HG03439 (cell line): ENCODE measurements around the gene XXYLT1.

Experiments used
- ATAC-seq: cut with Tn5 transposase; IDR thresholded peaks from one replicate; pipeline ENCODE4 v1.9.1; 2021; ENCODE audit warnings: mild to moderate bottlenecking, moderate library complexity; ENCODE audit not compliant: unreplicated experiment

Gene XXYLT1

DNA sequence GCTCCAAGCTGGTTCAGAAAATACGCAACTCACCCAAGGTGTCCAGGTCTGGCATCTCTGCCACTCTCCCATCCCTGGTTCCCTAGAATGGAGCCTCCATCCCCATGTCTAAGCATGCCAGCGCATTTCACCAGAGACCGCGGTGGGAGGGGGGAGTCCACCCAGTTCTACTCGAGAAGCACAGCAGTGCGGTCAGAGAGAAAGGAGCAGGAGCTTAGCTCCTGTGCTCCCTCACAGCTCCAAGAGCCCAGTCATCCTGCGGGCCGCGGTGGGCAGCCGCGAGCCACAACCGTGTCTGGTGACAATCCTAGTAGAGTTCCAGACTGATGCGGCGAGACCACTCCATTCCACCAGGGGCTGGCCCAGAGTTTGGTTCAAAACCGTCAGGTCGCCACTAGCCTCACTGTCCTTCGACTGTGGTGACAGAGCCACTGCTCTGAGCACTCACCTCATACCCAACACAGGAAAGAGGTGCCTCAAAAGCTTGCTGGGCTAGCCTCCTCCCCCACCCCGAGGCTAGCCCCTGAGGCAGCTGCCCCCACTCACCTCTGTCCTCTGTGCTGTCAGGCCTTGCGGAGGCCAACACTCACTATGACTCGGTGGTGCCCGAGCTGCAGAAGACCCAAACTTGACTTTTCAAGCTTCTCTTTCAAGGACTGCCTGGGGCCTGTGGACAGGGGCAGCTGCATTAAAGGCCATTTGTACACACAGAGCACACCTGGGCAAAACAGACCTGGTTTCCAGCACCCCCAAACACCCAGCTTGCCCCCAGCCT, 185.4 kb downstream of the XXYLT1 start:
- ATAC-seq, result no peak

DNA sequence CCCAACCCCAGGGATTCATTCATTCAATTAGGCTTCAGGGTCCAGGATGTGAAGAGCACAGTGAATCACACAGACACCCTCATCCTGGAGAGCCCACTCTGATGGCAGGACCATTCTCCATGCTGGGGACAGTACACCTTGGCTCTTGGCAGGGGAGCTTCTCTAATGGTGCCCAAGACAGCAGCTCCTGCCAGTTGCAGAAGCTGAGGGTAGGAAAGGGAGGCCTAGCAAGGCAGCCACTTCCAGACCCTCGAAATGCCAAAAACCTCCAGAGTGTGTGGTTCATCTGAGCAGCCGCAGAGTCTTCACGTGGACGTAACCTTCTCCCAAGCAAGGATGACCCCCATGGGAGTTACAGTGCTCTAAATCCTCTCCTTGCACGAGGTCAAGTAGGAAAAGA, 186.2 kb downstream of the XXYLT1 start:
- no peak for ATAC-seq

DNA sequence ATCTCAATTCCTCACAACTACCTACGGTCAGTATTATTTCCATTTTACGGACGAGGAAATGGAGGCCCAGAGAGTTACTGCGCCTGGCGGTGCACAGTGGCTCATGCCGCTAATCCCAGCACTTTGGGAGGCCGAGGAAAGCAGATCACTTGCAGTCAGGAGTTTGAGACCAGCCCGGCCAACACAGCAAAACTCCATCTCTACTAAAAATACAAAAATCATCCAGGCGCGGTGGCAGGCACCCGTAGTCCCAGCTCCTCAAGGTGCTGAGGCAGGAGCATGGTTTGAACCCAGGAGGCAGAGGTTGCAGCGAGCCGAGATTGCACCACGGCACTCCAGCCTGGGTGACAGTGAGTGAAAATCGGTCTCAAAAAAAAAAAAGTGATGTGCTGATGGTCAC, 187.3 kb downstream of the XXYLT1 start:
- ATAC-seq, result no peak

DNA sequence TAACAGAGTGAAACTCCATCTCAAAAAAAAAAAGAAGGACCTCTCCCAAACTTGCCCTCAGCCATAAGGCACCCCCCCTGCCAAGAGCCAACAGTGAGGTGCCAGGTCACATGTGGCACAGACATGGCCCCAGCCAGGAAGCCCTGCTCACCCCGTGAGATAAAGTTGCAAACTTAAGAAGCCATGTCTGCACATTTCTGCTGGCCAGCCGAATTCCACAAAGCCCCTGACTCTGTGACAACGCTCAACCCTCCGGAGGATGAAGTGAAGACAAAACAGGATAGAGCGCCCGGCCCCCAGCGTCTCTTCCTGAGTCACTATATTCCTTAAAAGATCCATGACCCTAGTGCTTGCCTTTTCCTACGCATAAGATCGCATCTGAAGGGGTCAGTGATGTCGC, 188.1 kb downstream of the XXYLT1 start:
- no peak for ATAC-seq

DNA sequence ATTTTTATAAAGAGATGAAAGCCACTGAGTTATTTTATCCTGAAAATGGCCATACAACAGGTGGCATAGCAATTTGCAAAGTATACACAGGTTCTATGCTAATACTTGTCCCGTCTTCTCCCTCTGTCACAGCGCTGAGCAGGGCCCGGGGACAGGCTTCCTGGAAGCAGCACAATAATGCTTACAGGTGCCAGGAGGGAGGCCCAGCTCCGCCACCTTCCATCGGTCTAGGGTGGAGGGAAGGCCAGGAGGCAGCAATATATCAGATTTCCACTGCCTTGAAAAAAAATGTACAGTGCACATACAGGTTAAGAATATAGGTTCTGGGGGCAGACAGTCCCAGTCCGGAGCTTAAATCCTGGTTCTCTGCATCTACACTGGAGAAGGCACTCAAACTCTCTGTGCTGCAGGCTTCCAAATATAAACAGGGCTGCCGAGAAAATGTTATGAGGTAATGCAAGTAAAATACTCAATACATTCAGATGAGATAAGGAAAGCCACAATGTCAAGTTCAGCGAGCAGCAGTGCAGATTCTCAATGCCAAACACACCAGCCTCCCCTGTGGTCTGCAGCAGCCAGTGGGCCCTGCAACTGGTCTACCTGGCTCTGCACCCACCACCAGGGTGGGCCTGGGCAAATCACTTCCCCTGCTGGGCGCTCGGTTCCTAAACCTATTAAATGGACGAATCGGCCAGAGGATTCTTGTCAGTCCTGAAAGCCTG, 189.6 kb downstream of the XXYLT1 start:
- no peak for ATAC-seq

DNA sequence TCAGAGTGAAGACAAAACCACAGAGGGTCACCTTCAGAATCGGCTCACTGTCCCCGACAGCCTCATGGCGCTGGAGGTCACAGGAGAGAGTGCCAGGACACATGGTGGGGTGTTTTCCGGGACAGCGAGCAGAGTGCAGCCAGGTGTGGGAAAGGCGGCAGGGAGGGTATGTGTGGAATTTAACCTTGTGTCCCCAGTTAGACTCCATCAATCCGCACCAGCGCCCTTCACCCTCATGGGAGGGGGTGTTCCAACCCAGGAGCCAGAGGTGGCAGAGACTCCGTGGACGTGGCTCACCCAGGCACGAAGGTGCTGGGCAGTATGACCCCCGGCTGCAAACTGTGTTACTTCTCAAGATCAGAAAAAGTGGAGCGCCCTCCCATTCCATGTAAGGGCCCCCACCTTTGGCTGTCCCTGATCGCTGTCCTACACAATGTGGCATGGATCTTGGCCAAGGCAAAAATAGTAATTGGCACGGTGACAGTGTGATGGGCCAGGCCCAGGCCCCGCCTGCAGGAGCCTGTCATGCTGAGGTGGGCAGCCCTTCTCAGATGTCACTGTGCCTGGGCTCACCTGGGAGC, 190.3 kb downstream of the XXYLT1 start:
- ATAC-seq, result no peak

DNA sequence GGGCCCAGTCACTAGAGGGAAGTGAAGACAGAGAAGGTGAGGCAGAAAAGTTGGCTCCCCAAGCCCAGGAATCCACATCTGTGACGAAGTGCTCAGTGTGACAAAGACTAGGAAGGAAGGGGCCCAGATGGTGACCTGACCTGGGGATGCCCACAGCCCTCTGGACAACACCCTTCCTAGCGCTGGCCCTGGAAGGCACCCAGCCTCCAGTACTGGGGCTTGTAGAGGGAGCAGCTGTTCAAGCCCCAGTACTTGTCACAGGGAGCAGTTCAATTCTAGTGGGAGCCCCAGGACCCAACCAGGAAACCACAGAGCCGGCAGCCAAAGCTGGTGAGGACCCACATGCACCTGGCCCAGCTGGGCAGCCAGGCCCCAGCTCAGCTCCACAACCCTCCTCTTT, 190.8 kb downstream of the XXYLT1 start:
- no peak for ATAC-seq

DNA sequence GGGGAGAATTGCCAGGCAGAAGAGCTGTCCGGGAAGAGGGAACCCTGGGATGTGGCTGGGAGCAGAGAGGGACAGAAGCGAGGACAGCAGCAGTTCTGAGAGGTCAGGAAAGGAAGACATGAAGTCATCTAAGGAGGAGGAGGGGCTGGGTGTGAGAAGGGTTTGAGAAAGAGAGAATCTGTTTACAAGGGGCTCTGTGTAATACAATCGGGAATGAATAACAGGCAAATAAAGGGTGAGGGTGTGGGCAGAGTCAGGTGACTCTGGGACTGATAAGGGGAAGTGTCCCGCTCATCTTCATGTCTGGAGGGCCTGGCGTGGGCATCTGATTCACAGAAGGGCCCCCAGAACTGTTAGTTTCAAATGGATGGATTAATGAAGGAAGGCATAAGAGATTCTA, 191.3 kb downstream of the XXYLT1 start:
- ATAC-seq, result no peak

DNA sequence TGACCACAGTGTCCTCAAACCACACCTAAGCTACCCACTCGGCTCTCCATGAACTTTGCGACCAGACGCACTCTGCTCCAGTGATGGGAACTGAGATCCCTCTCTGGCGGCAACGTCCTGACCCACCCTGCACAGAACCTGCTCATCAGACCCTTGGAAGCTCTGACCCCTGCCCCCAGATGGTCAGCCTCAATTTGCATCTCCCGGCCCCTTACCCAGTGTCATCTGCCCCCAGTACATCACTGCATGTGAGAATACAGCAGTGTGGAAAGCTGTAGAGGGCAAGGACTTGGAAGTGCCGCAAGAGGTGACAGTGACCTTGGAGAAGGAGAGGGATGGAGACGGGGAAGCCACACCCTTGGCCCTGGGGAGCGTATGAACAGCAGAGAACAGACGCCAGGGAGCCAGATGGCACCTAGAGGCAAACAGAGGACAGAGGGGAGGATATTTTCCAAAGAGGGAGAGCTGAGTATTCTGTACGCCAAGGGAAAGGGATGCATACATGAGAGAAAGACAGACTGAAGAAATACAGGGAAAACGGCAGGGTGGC, 192.0 kb downstream of the XXYLT1 start:
- ATAC-seq, result no peak

DNA sequence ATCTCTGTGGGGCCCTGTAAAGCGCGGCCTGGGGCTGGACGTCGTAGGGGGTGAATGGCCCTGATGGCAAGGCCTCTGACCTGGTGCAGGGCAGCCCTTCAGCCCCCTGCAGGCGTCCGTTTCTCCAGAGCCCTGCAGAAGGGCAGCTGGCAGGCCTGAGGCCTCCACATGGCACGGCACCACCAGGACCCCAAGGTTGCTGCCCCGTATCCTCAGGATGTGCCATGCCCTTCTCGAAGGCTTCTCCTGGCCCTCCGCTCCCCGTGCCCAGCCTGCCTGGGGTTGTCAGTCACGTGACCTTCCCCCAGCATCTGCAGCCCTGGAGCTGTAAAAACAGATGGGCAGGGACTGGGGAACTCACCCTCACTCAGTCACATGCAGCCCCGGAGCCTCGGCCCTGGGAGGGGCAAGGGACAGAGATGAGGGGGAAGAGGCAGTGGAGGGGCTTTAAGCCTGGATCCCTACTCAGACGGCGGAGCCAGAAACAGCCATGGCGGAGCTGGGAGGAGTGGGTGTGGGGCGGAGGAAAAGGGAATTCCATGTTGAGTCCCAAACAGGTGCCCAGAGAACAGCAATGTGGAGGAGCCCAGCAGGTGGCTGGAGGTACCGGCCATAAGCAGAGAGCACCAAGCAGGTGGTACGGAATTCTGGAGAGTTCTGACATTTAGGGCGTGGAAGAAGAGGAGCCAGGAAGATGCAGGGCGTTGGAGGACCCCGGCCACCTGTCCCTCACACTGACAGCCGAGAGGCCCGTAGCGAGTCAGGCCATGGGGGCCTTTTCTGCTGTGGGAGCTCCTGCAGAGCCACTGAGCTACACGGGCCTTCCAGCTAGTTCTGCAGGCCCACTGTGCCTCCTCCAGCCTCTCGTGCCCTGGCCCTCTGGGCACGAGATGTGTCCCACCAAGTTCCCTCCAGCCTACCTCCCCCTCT, 193.1 kb downstream of the XXYLT1 start:
- no peak for ATAC-seq

DNA sequence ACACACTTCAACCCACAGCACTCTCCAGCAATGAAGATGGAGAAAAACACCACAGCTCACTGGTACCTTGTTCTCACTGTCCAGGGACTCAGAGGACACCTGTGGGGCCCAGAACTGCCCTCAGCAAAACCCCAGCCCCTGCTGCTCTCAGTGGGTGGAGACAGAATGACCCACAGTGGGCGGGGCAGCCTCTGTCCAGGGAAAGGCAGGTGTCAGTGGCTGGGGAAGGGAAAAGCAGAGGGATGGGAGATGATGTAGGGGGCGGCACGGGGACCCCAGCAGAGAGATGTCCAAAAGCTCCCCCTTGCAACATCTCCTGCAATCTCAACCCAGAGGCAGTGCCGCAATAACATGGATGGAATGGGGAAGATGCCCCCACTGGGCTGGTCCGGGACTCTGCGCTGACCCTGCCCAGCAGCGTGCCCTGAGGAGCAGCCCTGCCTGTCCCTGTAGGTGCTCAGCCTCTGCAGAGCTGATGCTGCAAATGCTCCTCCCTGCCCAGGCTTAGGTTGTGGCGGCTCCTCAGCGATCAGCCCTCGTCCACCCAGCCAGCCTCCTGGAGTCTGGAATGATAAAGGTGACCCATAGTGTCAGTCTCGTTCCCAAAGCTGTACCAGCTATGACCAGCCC, 193.9 kb downstream of the XXYLT1 start:
- ATAC-seq, result no peak

DNA sequence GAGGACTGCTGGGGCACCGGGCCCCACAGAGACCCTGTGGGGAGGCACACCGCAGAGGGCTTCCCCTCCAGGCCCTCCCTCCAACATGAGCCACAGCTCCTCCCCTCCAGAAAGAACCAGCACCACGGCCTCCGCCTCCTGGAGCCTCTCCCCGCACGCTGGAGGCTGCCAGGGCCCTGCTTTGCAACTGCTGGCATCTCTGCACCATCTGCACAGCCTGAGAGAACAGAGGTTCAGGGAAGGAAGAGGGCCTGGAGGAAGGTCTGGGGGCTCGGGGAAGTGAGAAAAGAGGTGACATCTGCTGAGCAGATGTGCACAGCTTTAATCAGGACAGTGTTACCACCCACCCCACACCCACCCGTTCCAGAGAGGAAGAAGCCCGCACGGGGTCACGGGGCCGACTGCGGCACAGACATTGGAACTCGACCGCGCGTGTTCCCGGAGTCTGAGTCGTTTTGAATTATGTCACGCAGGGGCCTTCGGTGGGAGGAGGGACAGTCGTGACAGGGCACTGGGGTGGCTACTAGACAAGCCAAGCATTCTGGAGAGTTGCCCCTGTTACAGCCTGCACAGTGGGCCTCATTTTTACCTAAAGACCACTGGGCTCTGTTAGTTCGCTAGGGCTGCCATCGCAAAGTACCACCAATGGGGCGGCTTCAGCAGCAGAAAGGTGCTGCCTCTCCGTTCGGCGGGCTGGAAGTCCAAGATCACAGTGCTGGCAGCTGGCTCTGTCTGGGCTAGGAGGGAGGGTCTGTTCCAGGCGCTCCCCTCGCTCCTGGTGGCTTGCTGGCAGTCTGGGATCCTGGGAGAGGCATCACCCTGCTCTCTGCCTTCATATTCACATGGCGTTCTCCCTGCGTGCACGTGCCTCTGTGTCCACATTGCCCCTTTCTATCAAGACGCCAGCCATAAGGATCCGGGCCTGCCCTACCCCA, 194.8 kb downstream of the XXYLT1 start:
- no peak for ATAC-seq

DNA sequence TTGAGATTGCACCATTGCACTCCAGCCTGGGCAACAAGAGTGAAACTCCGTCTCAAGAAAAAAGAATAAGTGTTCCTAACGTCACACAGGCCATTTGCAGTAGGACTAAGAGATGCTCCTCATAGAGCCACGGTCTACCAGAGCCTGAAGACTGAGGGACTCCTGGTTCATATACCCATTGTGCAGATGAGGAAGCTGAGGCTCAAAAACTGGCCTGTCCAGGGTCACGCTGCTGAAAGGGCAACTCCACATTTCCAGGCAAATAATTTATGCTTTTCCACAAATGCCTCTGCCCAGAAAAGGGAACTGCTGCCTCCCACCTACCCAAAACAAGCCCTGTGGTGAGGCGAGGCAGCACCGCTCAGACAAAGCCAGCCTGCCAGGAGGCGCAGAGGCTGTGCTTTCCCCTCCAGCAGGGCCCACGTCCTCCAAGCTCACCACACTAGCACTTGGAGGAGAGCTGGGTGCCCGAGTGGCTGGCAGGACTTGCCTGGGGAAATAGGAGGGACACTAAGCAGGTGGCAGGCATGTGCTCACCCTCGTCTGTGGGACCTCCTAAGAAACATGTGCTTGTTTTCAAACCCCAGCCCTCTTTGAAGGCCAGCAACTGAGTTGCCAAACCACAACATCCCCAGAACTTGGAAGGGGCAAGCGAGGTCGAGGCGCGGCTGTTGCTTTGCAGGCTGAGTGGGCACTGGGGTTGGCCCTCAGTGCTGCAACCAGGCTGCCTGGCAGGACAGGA, 195.6 kb downstream of the XXYLT1 start:
- no peak for ATAC-seq

DNA sequence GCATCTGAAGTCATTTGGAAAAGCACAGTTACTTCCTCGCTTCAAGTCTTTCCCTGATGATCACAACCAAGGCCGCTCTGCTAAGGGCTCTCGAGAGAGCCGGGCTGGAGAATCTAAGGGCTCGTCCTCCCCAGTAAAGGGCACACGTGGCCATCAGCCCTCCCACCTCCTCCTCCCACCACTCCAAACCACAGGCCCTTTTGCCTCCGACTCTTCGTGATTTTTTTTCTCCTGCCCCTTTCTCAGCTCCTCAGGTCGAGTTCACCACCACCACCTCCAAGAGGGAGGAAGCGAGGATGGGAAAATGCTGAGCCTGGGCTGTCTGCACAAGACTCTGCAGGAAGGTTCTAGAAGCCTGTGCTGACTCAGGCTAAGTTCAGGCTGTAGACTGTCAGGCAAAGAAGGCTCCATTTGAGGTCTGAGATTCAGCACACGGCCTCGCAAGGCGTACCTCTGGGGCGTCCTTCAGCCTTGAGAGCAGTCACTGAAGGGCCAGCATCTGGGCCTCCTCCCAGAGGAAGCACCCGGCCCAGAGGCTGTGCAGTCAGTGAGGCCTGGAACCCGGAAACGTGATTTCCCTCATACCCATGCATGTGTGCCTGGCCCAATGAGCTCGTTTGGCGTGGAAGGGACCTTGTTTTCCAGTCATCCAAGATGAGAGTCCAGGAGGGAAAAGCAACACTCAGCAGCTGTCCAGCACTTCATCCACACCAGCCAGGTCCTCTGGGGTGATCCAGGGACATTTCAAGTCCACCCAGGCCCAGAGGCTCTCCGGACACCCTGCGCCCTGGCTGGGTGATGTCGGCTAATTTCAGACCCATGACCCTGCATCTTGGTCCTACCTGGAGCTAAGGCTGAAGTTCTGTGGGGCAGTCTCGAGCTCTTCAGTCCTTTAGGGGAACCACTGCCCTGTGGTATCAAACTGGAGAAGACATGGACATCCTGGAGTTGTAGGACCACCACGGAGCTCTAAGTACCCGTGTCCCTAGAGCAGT, 196.8 kb downstream of the XXYLT1 start:
- no peak for ATAC-seq

DNA sequence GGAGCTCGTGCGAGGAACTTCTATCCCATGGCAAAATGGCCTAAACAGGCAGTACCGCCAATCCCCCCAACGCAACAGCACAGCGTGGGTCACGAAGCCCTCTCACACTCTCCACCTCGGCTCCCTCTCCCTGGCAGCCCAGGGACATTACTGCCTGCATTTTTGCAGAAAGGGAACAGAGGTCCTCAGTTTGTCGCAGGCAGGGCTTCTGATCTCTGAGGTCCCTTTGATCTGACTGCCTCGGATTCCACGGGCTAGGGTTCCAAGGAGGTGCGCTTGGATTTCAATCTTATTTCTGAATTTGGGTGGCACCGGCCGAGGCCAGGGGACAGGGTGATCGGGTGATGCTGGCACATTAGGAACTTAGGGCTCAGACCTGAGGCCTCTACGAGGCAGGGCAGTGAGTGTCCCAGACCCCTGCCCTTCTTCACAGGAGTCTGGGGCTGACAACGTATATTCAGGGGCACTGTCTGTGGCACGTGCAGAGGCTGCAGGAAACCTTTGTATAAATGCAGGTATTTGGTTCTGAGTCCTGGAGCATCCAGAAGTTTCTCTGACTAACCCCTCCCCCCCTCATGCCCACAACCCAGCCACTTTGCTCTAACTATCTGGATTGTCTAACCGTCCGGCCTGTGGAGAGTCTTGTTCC, 197.9 kb downstream of the XXYLT1 start:
- no peak for ATAC-seq

DNA sequence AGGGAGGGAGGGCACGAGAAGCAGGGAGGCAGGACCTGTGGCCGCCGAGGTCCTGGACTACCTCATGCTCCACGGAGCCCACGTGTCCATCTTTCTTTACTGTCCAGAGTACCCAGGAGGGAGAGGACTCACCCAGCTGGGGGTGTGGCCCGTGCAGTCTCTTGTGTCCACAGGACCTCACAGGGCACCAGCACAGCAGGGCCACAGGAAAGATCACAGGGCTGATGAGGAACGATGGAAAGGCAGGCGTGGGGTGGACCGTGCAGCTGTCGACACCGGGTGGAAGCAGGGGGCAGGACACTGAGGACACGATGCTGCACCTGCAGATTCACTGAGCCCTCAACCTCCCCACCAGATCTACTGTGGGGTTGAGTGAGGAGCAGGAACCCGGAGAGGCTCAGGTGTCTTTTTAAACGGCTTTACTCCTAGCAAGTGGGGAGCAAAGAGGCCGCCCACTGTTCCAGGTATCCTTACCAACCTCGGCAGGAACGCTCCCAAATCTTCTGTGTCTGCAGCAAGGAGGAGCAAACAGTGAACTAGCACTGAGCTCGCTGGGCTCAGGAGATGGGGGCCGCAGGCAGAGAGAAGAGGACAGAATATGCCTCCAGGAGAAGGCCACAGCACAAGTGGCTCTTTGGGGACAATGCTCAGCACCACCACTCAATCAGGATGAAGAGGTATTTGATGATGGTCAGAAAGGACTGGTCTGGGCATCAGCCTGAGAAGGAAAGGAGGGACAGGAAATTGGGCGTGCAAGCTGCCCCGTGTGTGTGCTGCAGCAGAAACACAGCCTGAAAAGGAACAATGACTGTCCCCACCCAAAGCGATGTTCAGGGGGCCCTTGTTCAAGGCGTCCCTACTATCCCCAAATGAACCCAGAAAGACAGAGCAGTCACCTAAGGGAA, 198.8 kb downstream of the XXYLT1 start:
- no peak for ATAC-seq
